GM23248 (cell line): ENCODE results near the gene TAF1. TPM values are rescaled to one million over a fixed set of nuclear protein-coding genes. Genes with fewer than 3 reads are reported as not detected.
"Not testable (repeated sequence)": the region's sequence is repeated elsewhere in the genome, so short reads cannot be mapped to it uniquely, and the experiment has no call there.

ENCODE experiments used
- DNase-seq: peaks from one replicate; pipeline ENCODE4 v3.0.0-alpha.2; 2015
- H2AFZ ChIP-seq: fragments of 200-600 bp; sonication (generic); 2 replicates; pipeline ENCODE4 v1.6.1; 2016; ENCODE audit warnings: antibody characterized with exemption
- H3F3A ChIP-seq: fragments of 200-600 bp; sonication (generic); 2 replicates; pipeline ENCODE4 v1.6.1; 2016; ENCODE audit warnings: mild to moderate bottlenecking, antibody characterized with exemption, mixed run types; ENCODE audit not compliant: insufficient read depth
- H3K27ac ChIP-seq: fragments of 200-600 bp; sonication (generic); 2 replicates; pipeline ENCODE4 v1.5.1; 2016; ENCODE audit warnings: mild to moderate bottlenecking
- H3K27me3 ChIP-seq: fragments of 200-600 bp; sonication (generic); replicated peaks from 2 replicates; pipeline ENCODE4 v1.6.1; 2016; ENCODE audit warnings: mild to moderate bottlenecking; ENCODE audit not compliant: insufficient read depth
- H3K36me3 ChIP-seq: fragments of 200-600 bp; sonication (generic); 2 replicates; pipeline ENCODE4 v1.6.1; 2016; ENCODE audit warnings: low read depth, mild to moderate bottlenecking
- H3K4me1 ChIP-seq: fragments of 200-600 bp; sonication (generic); 2 replicates; pipeline ENCODE4 v1.6.1; 2016; ENCODE audit warnings: mild to moderate bottlenecking; ENCODE audit not compliant: insufficient read depth
- H3K4me2 ChIP-seq: fragments of 200-600 bp; sonication (generic); one replicate; pipeline ENCODE4 v1.6.1; 2016; ENCODE audit warnings: mild to moderate bottlenecking; ENCODE audit not compliant: unreplicated experiment
- H3K4me3 ChIP-seq: fragments of 200-600 bp; sonication (generic); 2 replicates; pipeline ENCODE4 v1.5.1; 2016; ENCODE audit warnings: mild to moderate bottlenecking
- H3K79me2 ChIP-seq: fragments of 200-600 bp; sonication (generic); 2 replicates; pipeline ENCODE4 v1.6.1; 2016; ENCODE audit warnings: mild to moderate bottlenecking; ENCODE audit not compliant: insufficient read depth
- H3K9ac ChIP-seq: fragments of 200-600 bp; sonication (generic); 2 replicates; pipeline ENCODE4 v1.6.1; 2016; ENCODE audit warnings: mild to moderate bottlenecking
- H3K9me2 ChIP-seq: fragments of 200-600 bp; sonication (generic); 2 replicates; pipeline ENCODE4 v1.6.1; 2016; ENCODE audit warnings: mixed run types, mild to moderate bottlenecking, moderate library complexity; ENCODE audit not compliant: insufficient read depth
- H3K9me3 ChIP-seq: fragments of 200-600 bp; sonication (generic); one replicate; pipeline ENCODE4 v1.6.1; 2017; ENCODE audit warnings: low read depth
- H4K20me1 ChIP-seq: fragments of 200-600 bp; sonication (generic); 2 replicates; pipeline ENCODE4 v1.6.0; 2016; ENCODE audit not compliant: insufficient read depth
- EZH2 ChIP-seq: fragments of 200-600 bp; sonication (generic); IDR thresholded peaks from 2 replicates; pipeline ENCODE4 v1.6.1; 2018; ENCODE audit warnings: antibody characterized with exemption, mild to moderate bottlenecking; ENCODE audit not compliant: insufficient read depth, poor library complexity, severe bottlenecking
- EZH2phosphoT487 ChIP-seq: fragments of 200-600 bp; sonication (generic); IDR thresholded peaks from 2 replicates; pipeline ENCODE4 v1.6.1; 2018; ENCODE audit warnings: antibody characterized with exemption, moderate library complexity, mild to moderate bottlenecking, low read depth; ENCODE audit not compliant: insufficient read depth
- WGBS, 2 experiments: methylation state at CpG; one replicate each; pipeline ENCODE4 v1.1.6; 2015 to 2017; ENCODE audit warnings: low lambda C conversion rate in 2 of 2, low coverage in 1 of 2; ENCODE audit errors: missing lambda C conversion rate in 2 of 2; 5-methylcytosine and 5-hydroxymethylcytosine counted together
- in situ Hi-C: fragments of 300-500 bp; cut with MboI; formaldehyde crosslinking; loops from 2 replicates; pipeline ENCODE4 v1.15.0; 2020
- polyA plus RNA-seq: library from polyadenylated mRNA; unstranded; fragments of >200 nt; fragmentation: Nextera tagmentation; extraction: Ambion mirVana; gene quantifications from 2 replicates; pipeline ENCODE4 v1.2.1, GENCODE V29; 2016
- total RNA-seq: library from RNA; depleted of rRNA; stranded (reverse); fragments of >200 nt; shearing (Covaris generic); gene quantifications from 2 replicates; pipeline ENCODE4 v1.2.3, GENCODE V29; 2014

Gene TAF1
- total and polyA plus RNA-seq, 2 experiments from 2014 or later, result 5.3 to 12.5 TPM

DNA sequence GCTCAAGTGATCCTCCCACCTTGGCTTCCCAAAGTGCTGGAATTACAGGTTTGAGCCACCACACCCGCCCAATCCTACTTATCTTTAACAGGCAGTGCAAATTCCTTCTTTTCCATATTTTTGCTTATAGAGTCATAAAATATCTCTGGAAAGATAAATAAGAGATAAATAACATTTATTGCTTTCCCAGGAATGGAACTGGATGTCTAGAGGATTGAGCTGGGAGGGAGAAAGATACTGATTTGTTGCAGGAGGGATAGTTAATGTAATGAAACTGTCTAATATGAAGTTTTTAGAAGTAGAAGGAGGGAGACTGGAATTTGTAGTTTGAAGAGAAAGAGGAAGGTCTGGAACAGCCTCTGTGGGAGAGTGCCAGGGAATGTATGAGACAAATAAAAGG, 44.4 kb upstream of the TAF1 start:
- H3K9me2 ChIP-seq, result no peaks in the 10 kb centered on the region
- no peak overlapping the region for H3K9ac ChIP-seq
- H3K27ac ChIP-seq, result no peak overlapping the region
- no peak for DNase-seq
- no peak overlapping the region for H3K4me3 ChIP-seq
- no peak overlapping the region for H3K4me2 ChIP-seq
- TF ChIP-seq EZH2 (no peak), EZH2phosphoT487 (no peak)
- no peaks in the 10 kb centered on the region for H3K9me3 ChIP-seq
- in situ Hi-C loops, result no loop called here
- no peak overlapping the region for H2AFZ ChIP-seq
- H3K36me3 ChIP-seq, result no peaks in the 10 kb centered on the region
- 100% methylated on average over 1 of the region's 1 CpG for WGBS, 2 experiments
- H3K4me1 ChIP-seq, result no peaks in the 10 kb centered on the region
- no peaks in the 10 kb centered on the region for H3K79me2 ChIP-seq
- no peaks in the 10 kb centered on the region for H3K27me3 ChIP-seq
- no peaks in the 10 kb centered on the region; the same call in 1 of the 2 replicates for H3F3A ChIP-seq
- H4K20me1 ChIP-seq, result no peaks in the 10 kb centered on the region

DNA sequence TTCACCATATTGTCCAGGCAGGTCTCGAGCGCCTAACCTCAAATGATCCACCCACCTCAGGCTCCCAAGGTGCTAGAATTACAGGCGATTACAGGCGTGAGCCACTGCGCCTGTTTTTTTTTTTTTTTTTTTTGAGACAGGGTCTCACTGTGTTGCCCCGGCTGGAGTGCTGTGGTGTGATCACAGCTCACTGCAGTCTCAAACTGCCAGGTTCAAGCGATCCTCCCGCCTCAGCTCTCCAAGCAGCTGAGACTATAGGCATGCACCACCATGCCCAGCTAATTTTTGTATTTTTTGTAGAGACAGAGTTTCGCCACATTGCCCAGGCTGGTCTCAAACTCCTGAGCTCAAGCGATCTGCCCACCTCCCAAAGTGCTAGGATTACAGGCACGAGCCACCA, 41.7 kb upstream of the TAF1 start:
- DNase-seq, H4K20me1 ChIP-seq, H3K36me3 ChIP-seq, H3K27me3 ChIP-seq, H3K4me2 ChIP-seq, H3K27ac ChIP-seq, H3K9me2 ChIP-seq, H2AFZ ChIP-seq, in situ Hi-C loops, H3K4me1 ChIP-seq, H3K79me2 ChIP-seq, H3F3A ChIP-seq, H3K9me3 ChIP-seq, H3K9ac ChIP-seq, H3K4me3 ChIP-seq: not testable (repeated sequence)
- 98 to 99% methylated on average over 10 to 11 of the region's 11 CpGs for WGBS, 2 experiments

DNA sequence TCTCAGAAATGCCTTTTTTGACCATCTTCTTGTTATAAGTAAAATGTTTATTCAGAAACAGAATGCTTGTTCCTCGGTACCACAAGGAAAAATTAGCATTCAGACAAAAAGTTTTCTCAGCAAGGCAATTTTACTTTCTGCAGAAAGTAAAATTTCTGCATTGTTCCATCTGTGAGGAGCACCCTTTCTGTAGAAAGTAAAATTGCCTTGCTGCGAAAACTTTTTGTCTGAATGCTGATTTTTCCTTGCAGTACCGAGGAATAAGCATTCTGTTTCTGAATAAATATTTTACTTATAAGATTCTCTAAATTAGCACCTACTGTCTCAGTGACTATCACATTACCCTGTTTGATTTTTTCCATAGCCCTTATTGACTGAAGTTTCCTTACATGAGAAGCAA, 39.8 kb upstream of the TAF1 start:
- in situ Hi-C loops, result no loop called here
- Histone ChIP-seq H3K4me1 (no peaks in the 10 kb centered on the region), H3F3A (no peaks in the 10 kb centered on the region), H3K27ac (no peak overlapping the region), H2AFZ (no peak overlapping the region), H3K9me2 (no peaks in the 10 kb centered on the region), H3K9me3 (no peaks in the 10 kb centered on the region), H3K36me3 (no peaks in the 10 kb centered on the region), H3K27me3 (no peaks in the 10 kb centered on the region), H4K20me1 (no peaks in the 10 kb centered on the region), H3K4me2 (no peak overlapping the region), H3K79me2 (no peaks in the 10 kb centered on the region), H3K4me3 (no peak overlapping the region), H3K9ac (no peak overlapping the region)
- TF ChIP-seq EZH2, result no peak
- no peak for TF ChIP-seq EZH2phosphoT487
- WGBS, 2 experiments, result 96 to 100% methylated on average over 3 of the region's 3 CpGs
- DNase-seq, result no peak

DNA sequence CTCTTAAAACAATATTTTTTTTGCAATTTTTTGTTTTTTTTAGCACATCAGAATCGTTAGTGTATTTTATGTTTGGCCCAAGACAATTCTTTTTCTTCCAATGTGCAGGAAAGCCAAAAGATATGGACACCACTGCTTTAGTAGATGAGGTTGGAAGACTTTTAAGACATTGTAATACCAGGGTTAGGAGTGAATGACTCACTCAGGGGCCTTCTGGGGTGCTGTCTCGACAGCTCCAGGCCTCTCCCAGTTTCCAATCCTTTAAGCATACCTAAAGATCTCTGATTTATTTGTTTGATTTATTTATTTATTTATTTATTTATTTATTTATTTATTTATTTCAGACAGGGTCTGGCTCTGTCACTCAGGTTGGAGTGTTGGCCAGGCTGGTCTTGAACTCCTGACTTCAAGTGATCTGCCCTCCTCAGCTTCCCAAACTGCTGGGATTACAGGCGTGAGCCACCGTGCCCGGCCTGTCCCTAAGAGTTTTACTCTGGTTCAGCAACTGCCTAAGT, 16.9 kb upstream of the TAF1 start:
- H3K79me2 ChIP-seq, H3K4me2 ChIP-seq, H3K4me3 ChIP-seq, H4K20me1 ChIP-seq, H2AFZ ChIP-seq, H3K4me1 ChIP-seq, H3K9ac ChIP-seq, H3K36me3 ChIP-seq, H3K9me3 ChIP-seq, H3F3A ChIP-seq, H3K9me2 ChIP-seq, H3K27ac ChIP-seq, in situ Hi-C loops, H3K27me3 ChIP-seq: not testable (repeated sequence)
- DNase-seq, result peak; percentile 18
- WGBS, 2 experiments, result 89 to 90% methylated on average over 2 of the region's 5 CpGs

DNA sequence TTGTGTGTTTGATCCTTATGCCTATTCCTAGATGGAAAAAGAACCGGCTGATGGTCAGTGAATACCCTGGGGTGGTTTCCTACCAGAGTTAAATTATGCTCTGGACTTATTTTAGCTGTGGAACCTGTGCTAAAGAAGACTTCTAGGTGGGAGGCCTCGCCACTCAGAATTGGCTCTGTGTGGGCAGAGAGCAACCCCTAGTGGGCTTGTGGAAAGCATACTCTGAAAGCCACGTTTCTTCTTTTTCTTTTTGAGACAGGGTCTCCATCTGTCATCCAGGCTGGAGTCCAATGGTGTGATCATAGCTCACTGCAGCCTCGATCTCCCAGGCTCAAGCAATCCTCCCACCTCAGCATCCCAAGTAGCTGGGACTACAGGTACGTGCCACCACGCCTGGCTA, 16.3 kb upstream of the TAF1 start:
- H3K4me2 ChIP-seq, H4K20me1 ChIP-seq, H3K4me1 ChIP-seq, H3K9me2 ChIP-seq, H3K27ac ChIP-seq, H3K9me3 ChIP-seq, H3F3A ChIP-seq, H3K27me3 ChIP-seq, in situ Hi-C loops, H3K9ac ChIP-seq, H2AFZ ChIP-seq, H3K4me3 ChIP-seq, H3K36me3 ChIP-seq, H3K79me2 ChIP-seq, DNase-seq: not testable (repeated sequence)
- WGBS, 2 experiments, result 55% methylated on average over 2 of the region's 6 CpGs; no CpG with 5 or more reads in 1 of the 2 experiments

DNA sequence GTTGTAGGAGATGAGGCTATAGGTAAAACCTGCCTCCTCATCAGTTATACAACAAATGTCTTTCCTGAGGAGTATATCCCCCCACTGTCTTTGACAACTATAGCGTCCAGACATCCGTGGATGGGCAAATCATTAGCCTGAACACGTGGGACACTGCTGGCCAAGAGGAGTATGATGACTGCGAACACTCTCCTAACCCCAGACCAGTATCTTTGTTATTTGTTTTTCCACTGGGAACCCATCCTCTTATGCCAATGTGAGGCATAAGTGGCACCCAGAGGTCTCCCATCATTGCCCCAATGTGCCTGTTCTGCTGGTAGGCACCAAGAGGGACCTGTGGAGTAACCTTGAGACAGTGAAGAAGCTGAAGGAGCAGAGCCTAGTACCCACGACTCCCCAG, 13.7 kb upstream of the TAF1 start:
- WGBS, 2 experiments, result 86 to 89% methylated on average over 5 of the region's 5 CpGs
- H3K27ac ChIP-seq, H3K4me3 ChIP-seq, H3K4me2 ChIP-seq, H3F3A ChIP-seq, H3K79me2 ChIP-seq, H3K9me3 ChIP-seq, DNase-seq, H3K4me1 ChIP-seq, H3K27me3 ChIP-seq, H4K20me1 ChIP-seq, H3K9ac ChIP-seq, in situ Hi-C loops, H2AFZ ChIP-seq, H3K36me3 ChIP-seq, H3K9me2 ChIP-seq: not testable (repeated sequence)
